LNCAP (cell line): ENCODE data around the gene PPP2R5B.

Experiments used
- CTCF ChIP-seq: fragments of 450-650 bp; IDR thresholded peaks from 2 replicates; pipeline ENCODE4 v1.5.1; 2017; ENCODE audit warnings: mild to moderate bottlenecking

The PPP2R5B gene

GRCh38 chr11:64928957-64929356 is 4.5 kb downstream of the PPP2R5B start:
- no peak for TF ChIP-seq CTCF

DNA sequence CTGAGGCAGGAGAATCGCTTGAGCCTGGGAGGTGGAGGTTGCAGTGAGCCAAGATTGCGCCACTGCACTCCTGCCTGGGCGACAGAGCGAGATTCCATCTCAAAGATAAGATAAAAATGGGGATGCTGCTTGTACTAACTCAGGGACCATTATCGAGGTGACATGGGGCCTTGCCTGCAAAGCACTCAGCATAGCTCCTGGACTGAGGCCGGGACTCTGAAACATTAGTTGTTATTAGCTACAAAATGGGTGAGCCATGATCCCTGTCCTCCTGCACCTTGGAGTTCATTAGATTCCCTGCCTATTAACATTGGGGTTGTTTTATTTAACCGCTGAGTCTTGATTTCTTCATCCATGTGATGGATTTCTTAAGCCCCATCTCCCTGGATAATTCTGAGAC is 5.1 kb downstream of the PPP2R5B start:
- no peak for TF ChIP-seq CTCF

DNA sequence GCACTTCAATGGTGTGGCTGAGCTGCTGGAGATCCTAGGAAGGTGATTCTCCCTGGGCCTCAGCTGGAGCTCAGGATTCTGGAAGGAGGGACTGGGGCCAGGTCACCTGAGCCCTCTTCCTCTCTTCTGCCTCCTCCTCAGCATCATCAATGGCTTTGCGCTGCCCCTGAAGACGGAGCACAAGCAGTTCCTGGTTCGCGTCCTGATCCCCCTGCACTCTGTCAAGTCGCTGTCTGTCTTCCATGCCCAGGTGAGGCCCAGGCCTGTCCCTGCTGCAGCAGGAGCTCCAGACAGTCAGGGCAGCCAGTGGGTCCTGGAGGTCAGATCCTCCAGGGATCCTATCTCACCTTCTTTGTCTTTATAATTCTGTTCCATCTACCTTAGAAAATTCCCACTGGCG is 5.9 kb downstream of the PPP2R5B start:
- no peak for TF ChIP-seq CTCF

GRCh38 chr11:64931290-64931689 is 6.8 kb downstream of the PPP2R5B start:
- no peak for TF ChIP-seq CTCF

- TF ChIP-seq CTCF, result no peak
Measured at GRCh38 chr11:64932324-64932723, 7.8 kb downstream of the PPP2R5B start.

DNA sequence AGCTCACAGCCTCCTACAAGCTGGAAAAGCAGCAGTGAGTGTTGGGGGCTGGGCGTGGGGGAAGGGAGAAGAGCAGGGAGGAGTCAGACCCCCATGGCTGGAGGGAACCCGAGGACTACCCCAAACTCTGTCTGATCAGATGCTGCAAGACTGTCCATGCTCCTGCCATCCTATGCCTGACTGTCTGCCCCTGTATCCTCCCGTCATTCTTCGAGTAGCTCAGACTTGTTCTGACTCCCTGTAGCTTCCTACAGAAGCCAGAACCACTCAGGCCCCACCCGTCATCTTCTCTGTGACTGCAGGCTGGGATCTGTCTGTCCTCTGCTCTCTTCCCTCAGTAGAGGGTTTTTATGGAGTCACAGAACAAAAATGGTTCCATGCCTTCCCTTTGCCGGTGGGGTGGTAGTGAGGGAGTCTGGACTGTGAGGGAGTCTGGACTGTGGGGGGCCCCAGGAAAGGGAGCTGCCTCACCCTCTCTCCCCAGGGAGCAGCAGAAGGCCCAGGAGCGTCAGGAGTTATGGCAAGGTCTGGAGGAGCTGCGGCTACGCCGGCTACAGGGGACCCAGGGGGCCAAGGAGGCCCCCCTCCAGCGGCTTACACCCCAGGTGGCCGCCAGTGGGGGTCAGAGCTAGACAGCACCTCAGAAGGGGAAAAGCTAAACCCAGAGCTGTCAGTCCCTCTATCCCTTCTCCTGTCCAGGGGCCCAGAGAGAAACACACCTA is 8.9 kb downstream of the PPP2R5B start:
- TF ChIP-seq CTCF, result no peak

DNA sequence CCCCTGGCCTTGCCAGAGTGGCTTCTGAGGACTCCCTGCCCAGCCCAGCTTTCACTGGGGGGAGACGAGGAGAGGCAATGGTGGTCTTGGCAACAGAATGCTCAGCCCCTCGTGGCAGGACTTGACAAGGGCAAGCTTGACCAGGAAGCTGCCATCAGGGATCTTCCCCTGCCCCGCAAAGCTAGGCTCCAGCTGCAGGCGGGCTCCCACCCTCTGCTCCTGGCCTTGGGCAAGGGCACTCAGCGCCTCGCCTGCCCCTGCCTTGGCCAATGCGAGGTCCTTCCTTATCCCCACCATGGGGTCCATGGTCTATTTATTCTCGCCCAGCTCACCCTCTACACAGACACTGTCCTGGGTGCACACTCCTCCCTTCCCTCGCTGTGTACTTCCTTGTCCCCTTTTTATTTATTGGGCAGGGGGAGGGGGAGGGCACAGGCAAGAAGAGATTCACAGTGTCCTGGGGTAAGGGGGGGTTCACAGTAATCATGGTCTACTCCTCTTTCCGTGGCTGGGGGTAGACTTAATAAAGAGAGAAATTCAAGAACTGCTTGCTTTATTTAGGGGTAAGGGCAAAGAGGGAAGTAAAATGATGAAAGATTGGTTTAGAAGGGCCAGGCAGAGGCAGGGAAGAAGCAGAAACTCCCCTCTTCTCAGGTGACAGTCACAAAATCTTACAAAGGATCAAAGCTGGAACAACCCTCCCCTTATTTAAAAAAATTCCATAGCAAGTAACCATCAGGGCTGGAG is 9.6 kb downstream of the PPP2R5B start:
- TF ChIP-seq CTCF, result no peak
